Spleen (tissue), 11 donors: ENCODE measurements around the gene IHH. TPM values are rescaled to one million over a fixed set of nuclear protein-coding genes. Genes with fewer than 3 reads are reported as not detected.

ENCODE experiments used
- DNase-seq: peaks from one replicate; pipeline ENCODE4 v3.0.0-alpha.2; 2020
- H3K27ac ChIP-seq, 8 donors: fragments of 200-600 bp; sonication (generic) in 7 of 8; 1 replicate in 4 of 8; 2 replicates in 4 of 8; pipeline versions ENCODE4 v1.5.0 to v1.8.0; 2016 to 2021; ENCODE audit warnings: inconsistent platforms in 4 of 8, mild to moderate bottlenecking in 4 of 8, moderate library complexity in 1 of 8
- H3K27me3 ChIP-seq, 7 donors: fragments of 200-600 bp; sonication (generic) in 6 of 7; replicated peaks in 1 of 7; 1 replicate in 4 of 7; 2 replicates in 3 of 7; pipeline versions ENCODE4 v1.5.0 to v1.8.0; 2016 to 2021; ENCODE audit warnings: inconsistent platforms in 3 of 7, mild to moderate bottlenecking in 1 of 7
- H3K36me3 ChIP-seq, 6 donors: fragments of 200-600 bp; sonication (generic) in 5 of 6; 1 replicate in 4 of 6; 2 replicates in 2 of 6; pipeline versions ENCODE4 v1.5.0 to v1.8.0; 2016 to 2021; ENCODE audit warnings: inconsistent platforms in 2 of 6
- H3K4me1 ChIP-seq, 6 donors: fragments of 200-600 bp; sonication (generic) in 5 of 6; 1 replicate in 3 of 6; 2 replicates in 3 of 6; pipeline versions ENCODE4 v1.5.0 to v1.8.0; 2016 to 2021; ENCODE audit warnings: inconsistent platforms in 3 of 6
- H3K4me3 ChIP-seq, 8 donors: fragments of 200-600 bp; sonication (generic) in 7 of 8; 1 replicate in 4 of 8; 2 replicates in 4 of 8; pipeline versions ENCODE4 v1.5.0 to v1.8.0; 2016 to 2021; ENCODE audit warnings: inconsistent platforms in 4 of 8, mild to moderate bottlenecking in 4 of 8, moderate library complexity in 2 of 8
- H3K9me3 ChIP-seq, 8 donors: fragments of 200-600 bp; sonication (generic) in 7 of 8; 1 replicate in 4 of 8; 2 replicates in 4 of 8; pipeline versions ENCODE4 v1.5.0 to v1.8.0; 2016 to 2021; ENCODE audit warnings: inconsistent platforms in 4 of 8
- POLR2A ChIP-seq, 3 donors: fragments of 450-650 bp; IDR thresholded peaks; one replicate each; pipeline ENCODE4 v1.5.1; 2017; ENCODE audit warnings: antibody characterized with exemption in 3 of 3, mild to moderate bottlenecking in 1 of 3
- POLR2AphosphoS5 ChIP-seq, 3 donors: sonication (generic); formaldehyde crosslinking; IDR thresholded peaks; one replicate each; pipeline ENCODE4 v1.5.1; 2017; ENCODE audit warnings: antibody characterized with exemption in 3 of 3
- WGBS, 5 donors: extraction: QIAGEN DNeasy Blood & Tissue Kit in 3 of 5; methylation state at CpG; one replicate each; pipeline versions ENCODE4 v1.1.5 to v1.1.7; 2013 to 2018; 5-methylcytosine and 5-hydroxymethylcytosine counted together
- intact Hi-C: fragments of 100-400 bp; cut with DNase I; formaldehyde crosslinking; loops from one replicate; pipeline ENCODE4 v1.15.0; 2023; ENCODE audit warnings: low total_unique reads
- polyA plus RNA-seq, 3 donors: library from polyadenylated mRNA; stranded (reverse); fragments of 200-250 nt; gene quantifications; one replicate each; pipeline ENCODE4 v1.2.1, GENCODE V29; 2013
- total RNA-seq, 7 donors: library from RNA; depleted of rRNA in 3 of 7; stranded (reverse); fragments of >200 nt in 3 of 7; fragmentation: NEBNext Ultra II Directional in 4 of 7; extraction: Animal tissue kit (Norgen Biotek cat#: 25700) in 4 of 7; gene quantifications; one replicate each; pipeline versions ENCODE4 v1.1.0 to v1.2.1, GENCODE V29; 2016 to 2021
- TF ChIP-seq, protein P1 (sequence below), 11 experiments: fragments of 200-600 bp in 7 of 11; fragments of 450-650 bp in 4 of 11; sonication (generic) in 4 of 11; IDR thresholded peaks in 8 of 11; conservative IDR thresholded peaks in 3 of 11; 1 replicate in 7 of 11; 2 replicates in 4 of 11; pipeline versions ENCODE4 v1.4.0 to v1.8.0; 2016 to 2021; ENCODE audit warnings: antibody characterized with exemption in 11 of 11, inconsistent platforms in 4 of 11, mild to moderate bottlenecking in 1 of 11
- donor health status: healthy with polysubstance abuse.
- donor health status: DM: no; HTN: no; CAD: no; lungs with moderate emphysema.
- donor health status: DM: no; HTN: no; CAD: no.
- donor health status: Bipolar disorder and iron deficiency.
- donor health status: healthy.
- donor health status: DM: no; HTN: no; CAD: no.
- donor health status: DM: yes; HTN: yes; CAD: no.

Gene IHH
- total and polyA plus RNA-seq, 10 donors = 0.06 to 0.13 TPM; not detected in 8

DNA sequence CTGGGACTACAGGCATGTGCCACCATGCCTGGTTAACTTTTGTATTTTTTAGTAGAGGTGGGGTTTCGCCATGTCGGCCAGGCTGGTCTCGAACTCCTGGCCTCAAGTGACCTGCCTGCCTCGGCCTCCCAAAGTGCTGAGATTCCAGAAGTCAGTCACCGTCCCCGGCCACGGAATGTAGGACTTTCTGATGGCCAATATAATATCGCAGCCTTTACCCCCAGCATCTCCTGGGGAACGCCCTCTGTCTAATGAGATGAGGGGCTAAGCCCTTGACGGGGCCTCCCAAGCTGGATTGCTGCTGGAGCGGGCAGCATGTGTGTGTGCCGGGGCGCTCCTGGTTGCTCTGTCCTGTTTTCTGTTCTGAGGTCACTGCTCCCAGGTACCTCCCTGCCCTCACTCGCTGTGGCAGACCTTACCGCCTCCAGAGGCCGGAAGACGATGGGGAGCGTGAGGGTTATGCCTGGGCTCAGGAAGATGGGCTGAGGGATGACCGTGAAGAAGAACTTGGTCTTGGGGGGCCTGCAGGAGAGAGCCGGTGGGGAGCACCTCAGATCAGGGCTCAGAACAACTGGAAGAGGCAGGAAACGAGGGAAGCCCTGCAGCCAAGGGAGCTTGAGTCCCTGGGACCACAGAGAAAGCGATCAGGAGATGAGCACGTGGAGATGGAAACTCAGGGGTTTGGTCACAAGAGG lies 28.5 kb downstream of the IHH start:
- intact Hi-C loops = no loop called here
- H3K4me3 ChIP-seq = no peak overlapping the region
- no peak overlapping the region for H3K27ac ChIP-seq
- H3K27me3 ChIP-seq = peaks cover 0 to 82% (median 12%) of the 10 kb centered on the region in 7 donors
- no peaks in the 10 kb centered on the region for H3K36me3 ChIP-seq
- no peak for TF ChIP-seq POLR2A (IDR thresholded peaks at IDR 0.05)
- TF ChIP-seq POLR2AphosphoS5 (IDR thresholded peaks at IDR 0.05) = no peak
- TF ChIP-seq, protein P1, sequence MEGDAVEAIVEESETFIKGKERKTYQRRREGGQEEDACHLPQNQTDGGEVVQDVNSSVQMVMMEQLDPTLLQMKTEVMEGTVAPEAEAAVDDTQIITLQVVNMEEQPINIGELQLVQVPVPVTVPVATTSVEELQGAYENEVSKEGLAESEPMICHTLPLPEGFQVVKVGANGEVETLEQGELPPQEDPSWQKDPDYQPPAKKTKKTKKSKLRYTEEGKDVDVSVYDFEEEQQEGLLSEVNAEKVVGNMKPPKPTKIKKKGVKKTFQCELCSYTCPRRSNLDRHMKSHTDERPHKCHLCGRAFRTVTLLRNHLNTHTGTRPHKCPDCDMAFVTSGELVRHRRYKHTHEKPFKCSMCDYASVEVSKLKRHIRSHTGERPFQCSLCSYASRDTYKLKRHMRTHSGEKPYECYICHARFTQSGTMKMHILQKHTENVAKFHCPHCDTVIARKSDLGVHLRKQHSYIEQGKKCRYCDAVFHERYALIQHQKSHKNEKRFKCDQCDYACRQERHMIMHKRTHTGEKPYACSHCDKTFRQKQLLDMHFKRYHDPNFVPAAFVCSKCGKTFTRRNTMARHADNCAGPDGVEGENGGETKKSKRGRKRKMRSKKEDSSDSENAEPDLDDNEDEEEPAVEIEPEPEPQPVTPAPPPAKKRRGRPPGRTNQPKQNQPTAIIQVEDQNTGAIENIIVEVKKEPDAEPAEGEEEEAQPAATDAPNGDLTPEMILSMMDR (IDR thresholded peaks at IDR 0.05 in 8 of 11, conservative IDR thresholded peaks at IDR 0.05 in 3 of 11) = no peak
- WGBS, 5 donors = 78 to 89% (median 84%) methylated on average over 21 to 23 of the region's 23 CpGs
- H3K9me3 ChIP-seq = no peaks in the 10 kb centered on the region
- peak; percentile 32 for DNase-seq
- H3K4me1 ChIP-seq = no peaks in the 10 kb centered on the region

DNA sequence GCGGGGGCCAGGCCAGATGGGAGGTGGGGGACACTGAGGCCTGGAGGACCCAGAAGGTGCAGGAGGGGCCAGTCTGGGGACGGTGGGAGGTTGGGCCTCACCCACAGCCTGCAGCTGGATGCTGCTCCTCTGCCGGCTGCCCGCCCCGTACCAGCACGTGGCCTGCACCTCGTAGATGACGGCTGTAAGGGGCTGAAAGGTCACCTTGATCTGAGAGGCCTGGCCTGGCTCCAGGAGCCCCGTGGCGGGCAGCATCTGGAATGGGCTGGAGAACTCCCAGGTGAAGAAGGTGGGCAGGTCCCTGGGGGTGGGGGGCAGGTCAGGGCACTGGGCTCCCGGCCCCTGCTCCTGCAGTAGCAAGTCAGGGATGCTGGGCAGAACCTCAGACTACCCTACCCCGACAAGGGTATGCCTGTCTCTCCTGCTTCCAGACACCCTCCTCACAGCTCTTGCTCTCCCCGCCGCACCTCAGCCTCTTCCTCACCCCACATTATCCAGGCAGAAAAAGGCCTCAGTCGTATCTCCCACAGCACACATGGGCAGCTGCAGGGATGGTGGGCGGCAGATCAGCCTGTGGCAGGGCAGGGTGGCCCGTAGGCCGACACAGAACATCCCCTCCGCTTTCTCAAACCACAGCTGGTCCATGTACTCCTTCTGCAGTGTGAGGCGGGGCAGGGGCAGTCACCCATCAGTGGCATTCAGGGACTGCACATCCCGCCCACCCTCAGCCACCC lies 29.5 kb downstream of the IHH start:
- H3K4me3 ChIP-seq = no peak overlapping the region
- H3K27me3 ChIP-seq = peaks cover 0 to 72% (median 12%) of the 10 kb centered on the region in 7 donors
- TF ChIP-seq POLR2A (IDR thresholded peaks at IDR 0.05) = no peak
- H3K9me3 ChIP-seq = no peaks in the 10 kb centered on the region
- DNase-seq = no peak
- no peaks in the 10 kb centered on the region for H3K4me1 ChIP-seq
- H3K36me3 ChIP-seq = no peaks in the 10 kb centered on the region
- H3K27ac ChIP-seq = no peak overlapping the region
- intact Hi-C loops = no loop called here
- 77 to 84% (median 79%) methylated on average over 10 to 21 of the region's 21 CpGs for WGBS, 5 donors

DNA sequence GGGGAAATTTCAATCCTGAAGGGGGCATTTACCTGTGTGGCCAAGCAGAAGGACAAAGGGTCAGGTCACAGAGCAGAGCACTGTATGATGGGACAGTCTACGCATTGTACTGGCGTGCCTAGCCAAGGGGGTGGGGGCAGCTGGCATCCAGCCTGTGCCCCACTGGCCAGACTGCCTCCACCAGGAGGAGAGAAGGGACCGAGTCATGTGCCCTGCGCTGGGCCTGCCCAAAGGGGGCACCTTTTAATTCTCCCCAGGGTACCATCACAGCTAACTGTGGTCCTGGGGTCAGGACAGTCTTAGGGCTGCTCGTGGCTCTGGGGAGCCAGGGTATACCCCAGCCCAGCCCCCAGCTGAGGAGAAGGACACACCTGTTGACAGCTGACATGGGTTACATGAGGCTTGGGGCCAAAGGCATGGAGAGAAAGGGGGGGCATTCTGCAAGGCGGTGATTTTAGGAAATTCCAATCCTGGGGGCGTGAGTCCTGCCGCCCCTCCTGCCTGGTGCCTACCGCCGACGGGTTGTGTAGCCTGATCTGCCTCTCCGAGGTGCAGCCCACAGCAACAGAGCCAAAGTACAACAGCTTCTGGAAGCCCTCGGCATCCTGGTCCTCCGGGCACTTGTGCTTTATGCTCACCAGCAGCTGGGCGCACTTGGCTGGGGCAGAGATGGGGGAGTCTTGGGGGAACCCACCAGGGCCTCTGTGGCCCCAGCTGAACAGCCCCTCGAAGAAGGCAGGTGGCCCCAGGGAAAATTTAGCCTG lies 30.4 kb downstream of the IHH start:
- no peak overlapping the region for H3K27ac ChIP-seq
- intact Hi-C loops = no loop called here
- no peaks in the 10 kb centered on the region for H3K4me1 ChIP-seq
- WGBS, 5 donors = 79 to 87% (median 79%) methylated on average over 11 to 16 of the region's 16 CpGs
- H3K36me3 ChIP-seq = no peaks in the 10 kb centered on the region
- no peak for TF ChIP-seq POLR2AphosphoS5 (IDR thresholded peaks at IDR 0.05)
- no peak for TF ChIP-seq POLR2A (IDR thresholded peaks at IDR 0.05)
- TF ChIP-seq, protein P1 (IDR thresholded peaks at IDR 0.05 in 8 of 11, conservative IDR thresholded peaks at IDR 0.05 in 3 of 11) = no peak
- H3K27me3 ChIP-seq = peaks cover 0 to 64% (median 12%) of the 10 kb centered on the region in 7 donors
- H3K4me3 ChIP-seq = no peak overlapping the region
- DNase-seq = no peak
- no peaks in the 10 kb centered on the region for H3K9me3 ChIP-seq

DNA sequence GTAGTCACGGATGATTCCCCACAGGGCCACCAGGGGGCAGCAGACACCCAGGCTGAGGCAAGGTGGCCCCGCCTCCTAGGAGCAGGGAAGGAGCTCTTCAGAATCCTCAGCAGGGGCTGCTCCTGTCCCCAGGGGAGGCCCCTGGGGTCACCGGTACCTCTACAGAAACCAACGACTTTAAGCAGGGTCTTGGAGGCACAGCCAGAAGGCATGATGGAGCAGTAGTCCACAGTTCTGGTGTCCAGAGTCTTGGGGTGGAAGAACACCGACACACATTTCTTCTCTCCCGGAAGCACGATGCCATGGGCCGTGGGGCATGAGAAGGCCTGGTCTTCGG lies 30.9 kb downstream of the IHH start:
- H3K4me1 ChIP-seq = no peaks in the 10 kb centered on the region
- H3K27ac ChIP-seq = no peak overlapping the region
- peak; percentile 92 for DNase-seq
- WGBS, 5 donors = 39 to 59% (median 42%) methylated on average over 5 to 9 of the region's 9 CpGs
- TF ChIP-seq POLR2A (IDR thresholded peaks at IDR 0.05) = no peak
- TF ChIP-seq, protein P1 (IDR thresholded peaks at IDR 0.05 in 8 of 11, conservative IDR thresholded peaks at IDR 0.05 in 3 of 11) = peak; percentile 58 to 95 (median 93)
- intact Hi-C loops = no loop called here
- no peaks in the 10 kb centered on the region for H3K9me3 ChIP-seq
- H3K27me3 ChIP-seq = peaks cover 0 to 58% (median 12%) of the 10 kb centered on the region in 7 donors
- no peak overlapping the region for H3K4me3 ChIP-seq
- no peaks in the 10 kb centered on the region for H3K36me3 ChIP-seq
